Ascending aorta (tissue), 2 donors: Measurements from ENCODE around the gene KIF9. TPM values are rescaled to one million over a fixed set of nuclear protein-coding genes. Genes with fewer than 3 reads are reported as not detected.
"Not testable (repeated sequence)": the region's sequence is repeated elsewhere in the genome, so short reads cannot be mapped to it uniquely, and the experiment has no call there.

Experiments
- DNase-seq, 2 donors: peaks; one replicate each; pipeline ENCODE4 v3.0.0-alpha.2; 2019; ENCODE audit warnings: low spot score in 2 of 2
- H3K27ac ChIP-seq, 2 donors: fragments of 200-600 bp; sonication (generic); one replicate each; pipeline ENCODE4 v1.5.1; 2016 to 2017; ENCODE audit warnings: mild to moderate bottlenecking in 1 of 2
- H3K27me3 ChIP-seq: fragments of 200-600 bp; sonication (generic); one replicate; pipeline ENCODE4 v1.5.1; 2017
- H3K36me3 ChIP-seq, 2 donors: fragments of 200-600 bp; sonication (generic); one replicate each; pipeline ENCODE4 v1.5.1; 2016
- H3K4me1 ChIP-seq, 2 donors: fragments of 200-600 bp; sonication (generic); one replicate each; pipeline ENCODE4 v1.5.1; 2016 to 2017; ENCODE audit warnings: mild to moderate bottlenecking in 1 of 2
- H3K4me3 ChIP-seq, 2 donors: fragments of 200-600 bp; sonication (generic); one replicate each; pipeline ENCODE4 v1.5.1; 2016 to 2017; ENCODE audit warnings: mild to moderate bottlenecking in 1 of 2
- H3K9me3 ChIP-seq, 2 donors: fragments of 200-600 bp; sonication (generic); one replicate each; pipeline ENCODE4 v1.5.1; 2016
- intact Hi-C: fragments of 100-400 bp; cut with DNase I; formaldehyde crosslinking; loops from one replicate; pipeline ENCODE4 v1.15.1; 2023
- total RNA-seq: library from RNA; depleted of rRNA; stranded (reverse); fragments of >200 nt; gene quantifications from one replicate; pipeline ENCODE4 v1.1.0, GENCODE V29; 2016
- TF ChIP-seq, protein P1 (sequence below), 3 experiments: fragments of 200-600 bp in 2 of 3; fragments of 450-650 bp in 1 of 3; sonication (generic) in 2 of 3; IDR thresholded peaks; one replicate each; pipeline ENCODE4 v1.5.1; 2016 to 2019; ENCODE audit warnings: antibody characterized with exemption in 3 of 3, mild to moderate bottlenecking in 1 of 3, moderate library complexity in 1 of 3

The KIF9 gene
- total RNA-seq, 1 donor from 2014 or later = not detected

DNA sequence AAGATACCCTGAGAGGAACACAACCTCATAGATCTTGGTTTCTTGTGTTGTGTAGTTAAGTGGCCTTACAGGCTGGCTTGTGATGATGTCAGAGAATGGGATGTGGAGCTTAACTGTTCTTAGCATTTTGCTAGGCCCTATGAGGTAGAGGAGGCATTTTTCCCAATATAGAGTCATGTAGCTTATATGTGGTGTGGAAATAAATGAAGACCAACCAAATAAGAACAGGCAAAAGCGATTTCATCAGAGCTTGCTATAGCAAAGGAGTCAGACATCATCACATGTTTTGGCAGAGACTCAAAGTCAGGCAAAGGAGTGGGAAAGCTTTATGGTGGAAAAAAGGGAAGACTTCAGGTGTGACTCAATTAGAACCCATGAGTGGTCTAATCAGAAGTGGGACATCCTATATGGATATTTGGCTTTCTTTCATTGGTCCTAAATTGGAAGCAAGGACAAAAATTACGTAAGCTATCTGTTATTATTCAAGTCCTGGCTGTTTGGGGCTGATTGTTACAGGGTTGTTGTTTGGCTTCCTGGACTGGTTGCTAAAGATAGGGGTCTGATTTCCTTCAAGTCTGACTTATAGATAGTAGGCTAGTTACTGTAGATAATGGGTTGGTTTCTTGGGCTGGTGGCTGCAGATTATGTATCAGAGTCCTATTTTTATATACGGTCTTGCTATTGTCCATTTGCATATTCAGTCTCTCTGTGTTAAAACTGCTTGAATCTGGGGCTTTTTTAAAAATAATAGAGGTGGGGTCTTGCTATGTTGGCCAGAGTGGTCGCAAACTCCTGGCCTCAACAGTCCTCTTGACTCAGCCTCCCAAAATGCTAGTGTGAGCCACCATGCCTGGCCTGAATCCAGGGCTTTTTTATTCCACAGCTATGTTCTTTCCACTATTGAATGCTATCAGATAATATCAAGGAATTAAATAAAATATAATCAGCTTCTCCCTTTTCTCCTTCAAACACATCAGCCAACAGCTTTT is 88.4 kb downstream of the KIF9 start:
- DNase-seq = no peak
- no peak overlapping the region for H3K27ac ChIP-seq
- H3K4me1 ChIP-seq = no peaks in the 10 kb centered on the region
- H3K9me3 ChIP-seq = no peaks in the 10 kb centered on the region
- H3K4me3 ChIP-seq = no peak overlapping the region
- intact Hi-C loops = no loop called here
- H3K36me3 ChIP-seq = no peaks in the 10 kb centered on the region
- TF ChIP-seq, protein P1, sequence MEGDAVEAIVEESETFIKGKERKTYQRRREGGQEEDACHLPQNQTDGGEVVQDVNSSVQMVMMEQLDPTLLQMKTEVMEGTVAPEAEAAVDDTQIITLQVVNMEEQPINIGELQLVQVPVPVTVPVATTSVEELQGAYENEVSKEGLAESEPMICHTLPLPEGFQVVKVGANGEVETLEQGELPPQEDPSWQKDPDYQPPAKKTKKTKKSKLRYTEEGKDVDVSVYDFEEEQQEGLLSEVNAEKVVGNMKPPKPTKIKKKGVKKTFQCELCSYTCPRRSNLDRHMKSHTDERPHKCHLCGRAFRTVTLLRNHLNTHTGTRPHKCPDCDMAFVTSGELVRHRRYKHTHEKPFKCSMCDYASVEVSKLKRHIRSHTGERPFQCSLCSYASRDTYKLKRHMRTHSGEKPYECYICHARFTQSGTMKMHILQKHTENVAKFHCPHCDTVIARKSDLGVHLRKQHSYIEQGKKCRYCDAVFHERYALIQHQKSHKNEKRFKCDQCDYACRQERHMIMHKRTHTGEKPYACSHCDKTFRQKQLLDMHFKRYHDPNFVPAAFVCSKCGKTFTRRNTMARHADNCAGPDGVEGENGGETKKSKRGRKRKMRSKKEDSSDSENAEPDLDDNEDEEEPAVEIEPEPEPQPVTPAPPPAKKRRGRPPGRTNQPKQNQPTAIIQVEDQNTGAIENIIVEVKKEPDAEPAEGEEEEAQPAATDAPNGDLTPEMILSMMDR (IDR thresholded peaks at IDR 0.05) = no peak
- H3K27me3 ChIP-seq = no peaks in the 10 kb centered on the region

DNA sequence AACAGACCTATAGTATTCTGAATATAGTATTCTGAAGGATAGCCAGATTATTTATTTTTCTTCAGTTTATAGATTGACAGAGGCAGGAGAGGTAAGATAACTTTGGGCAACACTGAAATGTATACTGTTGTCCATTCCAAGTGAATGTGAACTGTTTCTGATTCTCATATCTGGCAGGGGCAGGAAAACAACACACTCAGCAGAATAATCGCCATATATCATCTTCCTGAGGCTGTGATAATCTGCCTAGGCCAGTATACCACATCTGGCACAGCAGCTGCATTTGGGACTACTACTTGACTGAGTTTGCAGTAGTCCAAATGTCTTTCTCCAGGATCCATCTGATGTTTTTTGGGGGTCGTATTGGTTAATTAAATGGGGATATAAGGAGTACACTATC is 96.3 kb downstream of the KIF9 start:
- TF ChIP-seq, protein P1 (IDR thresholded peaks at IDR 0.05) = no peak
- Histone ChIP-seq H3K4me3 (no peak overlapping the region), H3K4me1 (no peaks in the 10 kb centered on the region), H3K27ac (no peak overlapping the region), H3K36me3 (no peaks in the 10 kb centered on the region), H3K27me3 (no peaks in the 10 kb centered on the region), H3K9me3 (no peaks in the 10 kb centered on the region)
- intact Hi-C loops = no loop called here
- DNase-seq = no peak

DNA sequence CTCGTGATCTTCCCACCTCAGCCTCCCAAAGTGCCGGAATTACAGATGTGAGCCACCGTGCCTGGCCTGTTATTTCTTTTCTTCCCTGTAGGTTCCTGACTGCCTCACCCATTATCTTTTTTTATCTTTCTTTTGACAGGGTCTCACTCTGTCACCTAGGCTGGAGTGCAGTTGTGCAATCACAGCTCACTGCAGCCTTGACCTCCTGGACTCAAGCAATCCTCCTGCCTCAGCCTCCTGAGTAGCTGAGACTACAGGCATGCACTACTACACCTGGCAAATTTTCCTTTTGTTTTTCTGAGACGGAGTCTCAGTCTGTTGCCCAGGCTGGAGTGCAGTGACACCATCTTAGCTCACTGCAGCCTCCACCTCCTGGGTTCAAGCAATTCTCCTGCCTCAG is 100.9 kb downstream of the KIF9 start:
- H3K36me3 ChIP-seq, H3K9me3 ChIP-seq, H3K4me3 ChIP-seq, DNase-seq, H3K4me1 ChIP-seq, H3K27ac ChIP-seq, intact Hi-C loops, H3K27me3 ChIP-seq: not testable (repeated sequence)

DNA sequence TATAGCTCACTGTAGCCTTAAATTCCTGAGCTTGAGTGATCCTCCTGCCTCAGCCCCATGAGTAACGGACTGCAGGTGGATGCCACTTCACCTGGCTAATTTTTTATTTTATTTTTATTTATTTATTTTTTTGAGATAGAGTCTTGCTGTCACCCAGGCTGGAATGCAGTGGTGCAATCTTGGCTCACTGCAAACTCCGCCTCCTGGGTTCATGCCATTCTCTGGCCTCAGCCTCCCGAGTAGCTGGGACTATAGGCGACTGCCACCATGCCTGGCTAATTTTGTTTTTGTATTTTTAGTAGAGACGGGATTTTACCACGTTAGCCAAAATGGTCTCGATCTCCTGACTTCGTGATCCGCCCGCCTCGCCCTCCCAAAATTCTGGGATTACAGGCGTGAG is 102.6 kb downstream of the KIF9 start:
- intact Hi-C loops, H3K27me3 ChIP-seq, H3K4me1 ChIP-seq, H3K36me3 ChIP-seq, H3K4me3 ChIP-seq, H3K27ac ChIP-seq, DNase-seq, H3K9me3 ChIP-seq: not testable (repeated sequence)

Other genes starting within 250 kb of the KIF9 start
- gene SETD2, start 118.7 kb downstream of the KIF9 start, total RNA-seq = 21.0 TPM
- 1.8 TPM for gene KLHL18, start 145 bp upstream of the KIF9 start, total RNA-seq
- gene PTPN23, start 98.2 kb upstream of the KIF9 start, total RNA-seq = 35.2 TPM
- gene SCAP, start 193.1 kb upstream of the KIF9 start, total RNA-seq = 155 TPM
- 27.0 TPM for gene ELP6, start 230.9 kb upstream of the KIF9 start, total RNA-seq